GM12891 (cell line): ENCODE data around the gene FBXL7.

Source experiments
- PAX5 ChIP-seq: IDR thresholded peaks from 2 replicates; pipeline ENCODE4 v1.6.1; 2011; ENCODE audit warnings: low read length, moderate library complexity, mild to moderate bottlenecking; ENCODE audit not compliant: insufficient read depth, severe bottlenecking
- POLR2A ChIP-seq: IDR thresholded peaks from 2 replicates; pipeline ENCODE4 v1.6.1; 2011; ENCODE audit warnings: low read depth, low read length, control low read depth
- POLR2AphosphoS5 ChIP-seq: IDR thresholded peaks from 2 replicates; pipeline ENCODE4 v1.6.1; 2011; ENCODE audit warnings: low read depth, low read length, control low read depth
- POU2F2 ChIP-seq: IDR thresholded peaks from 2 replicates; pipeline ENCODE4 v1.6.1; 2011; ENCODE audit warnings: low read depth, mild to moderate bottlenecking, control low read depth, low read length, moderate library complexity
- TAF1 ChIP-seq: IDR thresholded peaks from 2 replicates; pipeline ENCODE4 v1.6.1; 2011; ENCODE audit warnings: low read depth, low read length, control low read depth

DNA sequence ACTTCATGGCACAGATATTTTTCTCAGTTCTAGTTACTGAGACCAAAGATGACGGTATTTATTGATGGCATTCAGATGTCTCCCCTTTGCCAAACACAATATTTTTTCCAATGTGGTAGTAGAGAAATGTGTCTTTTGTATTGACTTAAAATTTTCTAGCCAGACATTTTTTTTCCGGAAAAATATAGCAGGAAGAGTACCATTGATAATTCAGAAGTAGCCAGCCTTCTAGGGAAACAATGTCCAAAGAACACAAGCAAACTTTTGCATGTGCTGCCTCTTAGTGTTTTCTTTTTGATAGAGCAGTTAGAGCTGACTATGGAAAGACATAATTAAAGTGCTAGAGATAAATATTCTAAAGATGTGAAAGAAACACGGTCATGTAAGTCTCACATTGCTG is 448.2 kb downstream of the FBXL7 start:
- TF ChIP-seq POLR2AphosphoS5 (no peak), POU2F2 (no peak), PAX5 (no peak), POLR2A (no peak), TAF1 (no peak)
